ENCODE data around the gene NPRL2.
"Not testable (repeated sequence)": the region's sequence is repeated elsewhere in the genome, so short reads cannot be mapped to it uniquely, and the experiment has no call there.

NPRL2 gene

GRCh38 chr3:50327129-50327528 lies 23.4 kb downstream of the NPRL2 start:
- no peak for DNase-seq (ENCODE audit: low spot score)

- no peak for DNase-seq (ENCODE audit: low spot score)
Measured at GRCh38 chr3:50326182-50326541, 24.4 kb downstream of the NPRL2 start.

GRCh38 chr3:50325497-50326181 lies 24.9 kb downstream of the NPRL2 start:
- DNase-seq (ENCODE audit: low spot score), result no peak

GRCh38 chr3:50325113-50325480 lies 25.5 kb downstream of the NPRL2 start:
- DNase-seq (ENCODE audit: low spot score), result no peak

- DNase-seq (ENCODE audit: low spot score), result peak; percentile 88
Measured at GRCh38 chr3:50324351-50325112, 26.0 kb downstream of the NPRL2 start.

GRCh38 chr3:50323614-50324199 lies 26.9 kb downstream of the NPRL2 start:
- DNase-seq (ENCODE audit: low spot score), result peak; percentile 90

- DNase-seq (ENCODE audit: low spot score), result peak; percentile 96
Measured at GRCh38 chr3:50323092-50323600, 27.4 kb downstream of the NPRL2 start.

- peak; percentile 69 for DNase-seq (ENCODE audit: low spot score)
Measured at GRCh38 chr3:50322386-50323091, 28.0 kb downstream of the NPRL2 start, which contains the start of gene HYAL2. Gene HYAL2 (minus strand): TSS chr3:50322745. CDS start chr3:50320489, 2,256 bp downstream.

GRCh38 chr3:50322115-50322385 lies 28.5 kb downstream of the NPRL2 start:
- DNase-seq (ENCODE audit: low spot score), result no peak

GRCh38 chr3:50321336-50322114 lies 29.1 kb downstream of the NPRL2 start:
- DNase-seq (ENCODE audit: low spot score), result peak; percentile 75

GRCh38 chr3:50320853-50321335 lies 29.7 kb downstream of the NPRL2 start:
- no peak for DNase-seq (ENCODE audit: low spot score)

- no peak for DNase-seq (ENCODE audit: low spot score)
Measured at GRCh38 chr3:50319894-50320625, 30.5 kb downstream of the NPRL2 start.

GRCh38 chr3:50319181-50319893 lies 31.2 kb downstream of the NPRL2 start:
- no peak for DNase-seq (ENCODE audit: low spot score)

- DNase-seq (ENCODE audit: low spot score), result no peak
Measured at GRCh38 chr3:50318615-50319014, 32.0 kb downstream of the NPRL2 start.

GRCh38 chr3:50318163-50318562 lies 32.4 kb downstream of the NPRL2 start:
- DNase-seq (ENCODE audit: low spot score), result no peak

- no peak for DNase-seq (ENCODE audit: low spot score)
Measured at GRCh38 chr3:50317300-50317699, 33.3 kb downstream of the NPRL2 start.

GRCh38 chr3:50316657-50317242 lies 33.8 kb downstream of the NPRL2 start:
- no peak for DNase-seq (ENCODE audit: low spot score)

- no peak for DNase-seq (ENCODE audit: low spot score)
Measured at GRCh38 chr3:50314816-50315215, 35.8 kb downstream of the NPRL2 start.

- DNase-seq (ENCODE audit: low spot score), result no peak
Measured at GRCh38 chr3:50314342-50314741, 36.2 kb downstream of the NPRL2 start.

- DNase-seq (ENCODE audit: low spot score), result not testable (repeated sequence)
Measured at GRCh38 chr3:50312041-50312440, 38.5 kb downstream of the NPRL2 start.
